IPS-NIHi7 (cell line): ENCODE data around the gene PABPC3.

Source experiments
- DNase-seq: peaks from one replicate; pipeline ENCODE4 v3.0.0; 2012; ENCODE audit warnings: mixed read lengths; ENCODE audit errors: extremely low spot score

PABPC3 gene

DNA sequence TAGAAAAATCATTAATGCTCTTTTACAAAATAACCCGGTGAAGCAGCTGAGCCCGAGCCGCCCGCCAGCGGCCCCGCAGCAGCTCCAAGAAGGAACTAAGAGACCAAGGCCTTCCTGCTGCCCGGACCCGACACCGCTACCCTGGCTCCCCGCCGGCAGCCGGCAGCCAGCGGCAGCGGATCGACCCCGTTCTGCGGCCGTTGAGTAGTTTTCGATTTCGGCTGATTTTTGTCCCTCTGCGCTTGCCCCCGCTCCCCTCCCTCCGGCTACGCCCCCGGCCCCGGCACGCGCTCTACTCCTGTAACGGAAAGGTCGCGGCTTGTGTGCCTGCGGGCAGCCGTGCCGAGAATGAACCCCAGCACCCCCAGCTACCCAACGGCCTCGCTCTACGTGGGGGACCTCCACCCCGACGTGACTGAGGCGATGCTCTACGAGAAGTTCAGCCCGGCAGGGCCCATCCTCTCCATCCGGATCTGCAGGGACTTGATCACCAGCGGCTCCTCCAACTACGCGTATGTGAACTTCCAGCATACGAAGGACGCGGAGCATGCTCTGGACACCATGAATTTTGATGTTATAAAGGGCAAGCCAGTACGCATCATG lies at the start of gene PABPC3:
Gene PABPC3, plus strand, starts transcription at position 286 of the 603 bp plus-strand sequence. Its CDS starts 63 bp downstream, at position 349.
- DNase-seq = no peak

DNA sequence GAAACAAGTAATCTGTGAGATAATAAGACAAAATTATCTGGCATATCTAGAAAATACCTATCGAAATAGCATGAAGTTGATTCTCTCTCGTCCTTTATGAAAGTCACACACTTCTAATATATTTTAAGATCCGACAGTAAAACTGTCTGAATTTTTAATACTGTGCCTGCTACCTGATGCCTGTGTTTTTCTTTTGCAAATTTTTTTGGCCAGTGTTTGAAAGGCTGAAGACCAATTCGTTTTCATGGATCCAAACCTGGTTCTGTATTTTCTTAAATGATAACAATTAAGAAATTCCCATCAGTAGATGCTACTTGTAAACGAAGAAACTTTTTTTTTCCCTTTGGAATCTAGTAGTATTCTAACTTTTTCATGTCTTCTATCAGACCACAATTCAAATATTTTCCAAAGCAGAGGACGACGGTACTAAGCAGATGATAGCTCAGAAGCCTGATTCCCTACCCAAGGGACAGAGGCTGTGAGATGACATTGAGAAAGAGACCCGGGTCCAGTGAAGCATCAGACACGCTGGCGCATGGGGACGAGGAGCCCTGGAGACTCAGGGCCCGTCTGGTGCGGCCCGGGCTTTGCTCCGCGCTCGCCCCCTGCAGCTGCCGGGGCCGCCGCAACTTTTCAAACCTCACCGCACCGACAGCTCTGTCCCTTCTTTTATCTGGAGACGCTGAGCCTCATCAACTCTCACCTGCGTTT lies 49.5 kb upstream of the PABPC3 start:
- peak; percentile 63 for DNase-seq

DNA sequence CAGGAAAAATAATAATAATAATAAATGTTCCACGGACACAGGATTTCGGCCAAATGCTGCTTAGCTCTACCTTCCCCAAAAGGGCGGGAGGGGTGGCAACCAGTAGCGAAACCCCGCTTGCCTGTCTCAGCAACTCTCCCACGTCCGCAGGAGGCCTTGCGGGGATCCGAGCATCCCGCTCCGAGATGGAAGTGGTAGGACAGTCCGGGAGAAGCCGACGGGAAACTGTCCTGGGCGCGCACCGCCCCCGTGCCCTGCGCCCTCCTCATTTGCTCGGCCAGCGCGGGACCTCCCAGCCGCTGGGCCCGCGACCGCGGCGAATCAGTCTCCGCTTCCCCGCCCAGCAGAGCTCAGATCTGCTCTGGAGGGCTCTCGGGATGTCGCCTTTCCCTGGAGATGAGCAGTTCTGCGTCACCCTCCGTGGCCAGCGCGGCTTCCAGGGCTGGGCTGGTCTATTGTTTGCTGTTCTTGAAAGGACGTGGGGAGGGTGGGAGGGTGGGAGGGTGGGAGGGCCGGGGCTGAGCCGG lies 48.9 kb upstream of the PABPC3 start:
- DNase-seq = peak; percentile 75

DNA sequence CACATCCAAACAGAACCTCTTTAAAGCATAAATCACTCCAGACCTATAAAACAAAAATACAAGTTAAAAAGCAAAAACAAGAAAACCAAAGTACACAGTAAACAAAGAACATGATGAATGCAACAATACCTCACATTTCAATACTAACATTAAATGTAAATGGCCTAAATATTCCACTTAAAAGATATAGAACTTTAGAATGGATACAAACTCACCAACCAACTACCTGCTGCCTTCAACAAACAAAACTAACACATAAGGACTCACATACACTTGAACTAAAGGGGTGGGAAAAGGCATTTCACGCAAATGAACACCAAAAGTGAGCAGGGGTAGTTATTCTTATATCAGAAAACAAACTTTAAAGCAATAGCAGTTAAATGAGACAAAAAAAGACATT lies 44.9 kb upstream of the PABPC3 start:
- no peak for DNase-seq

DNA sequence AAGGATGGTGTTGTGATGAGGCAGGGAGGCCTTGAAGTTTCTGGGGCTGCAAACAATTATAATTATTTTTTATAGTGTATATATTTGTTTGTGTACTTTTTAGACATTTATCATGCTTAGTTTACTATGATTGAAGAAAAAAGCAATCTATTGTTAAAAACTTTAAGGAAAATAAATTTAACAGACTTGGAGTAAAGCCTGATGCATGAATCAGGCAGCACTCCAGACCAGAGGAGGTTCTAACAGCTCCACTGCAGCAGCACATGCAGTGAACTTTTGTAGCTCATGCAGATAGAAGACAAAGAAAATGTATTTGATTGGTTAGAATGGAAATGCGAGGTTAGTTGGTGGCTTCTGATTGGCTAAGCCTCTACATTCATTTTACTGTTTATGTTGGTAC lies 36.8 kb upstream of the PABPC3 start:
- no peak for DNase-seq

DNA sequence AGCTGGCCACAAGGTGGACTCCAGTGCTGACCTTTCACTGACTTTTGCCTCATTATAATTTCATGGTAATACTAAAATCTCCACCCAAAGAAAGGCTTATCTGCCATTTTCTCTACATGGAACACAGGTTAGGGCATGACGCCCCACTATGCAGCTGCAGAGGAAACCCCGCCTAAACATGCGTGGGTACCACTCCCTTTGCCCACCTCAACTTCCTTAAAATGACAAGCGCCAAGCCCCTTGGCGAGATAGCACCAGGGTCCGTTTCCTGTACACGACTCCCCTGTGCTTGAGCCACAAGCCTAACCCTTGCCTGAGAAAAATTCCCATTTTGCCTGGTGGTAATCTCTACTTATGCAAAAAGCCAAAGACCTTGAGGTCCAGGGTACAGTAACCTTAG lies 36.0 kb upstream of the PABPC3 start:
- DNase-seq = no peak

DNA sequence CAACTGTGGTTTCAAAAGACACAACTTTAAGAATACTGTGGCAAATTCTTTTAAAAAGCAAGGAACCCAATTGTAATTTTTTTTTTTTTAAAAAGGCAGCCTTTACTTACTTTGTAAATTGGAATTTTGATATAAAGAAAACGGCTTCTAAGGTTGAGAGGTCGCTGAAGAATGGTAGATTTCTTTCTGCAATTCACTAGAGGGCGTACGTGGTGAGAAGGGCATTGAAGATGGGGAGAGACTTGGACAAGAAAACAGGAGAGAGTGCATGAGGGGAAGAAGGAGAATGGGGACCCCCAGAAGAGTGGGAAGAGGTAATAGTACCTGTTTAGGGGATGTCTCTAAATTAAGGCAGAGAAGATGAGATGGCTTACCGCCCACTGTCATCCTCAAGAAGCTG lies 33.5 kb upstream of the PABPC3 start:
- DNase-seq = no peak

DNA sequence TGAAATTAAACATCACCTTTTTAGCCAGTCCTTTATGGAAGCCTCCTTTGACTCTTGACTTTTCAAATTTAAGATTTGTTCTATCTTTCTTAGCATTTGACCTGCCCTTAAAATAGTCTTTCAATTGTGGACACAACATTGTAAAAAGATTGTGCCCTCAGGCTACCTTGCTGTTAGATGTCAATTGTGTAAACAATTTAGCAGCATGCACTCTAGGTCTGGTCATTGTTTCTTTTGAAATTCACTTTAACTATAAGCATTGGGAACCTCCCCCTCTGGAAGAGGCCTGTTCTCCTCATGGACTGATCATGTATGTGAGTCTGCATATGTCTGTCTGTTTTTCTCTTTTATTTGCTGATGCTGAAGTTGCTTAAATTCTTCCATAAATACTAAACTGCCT lies 31.5 kb upstream of the PABPC3 start:
- DNase-seq = no peak

DNA sequence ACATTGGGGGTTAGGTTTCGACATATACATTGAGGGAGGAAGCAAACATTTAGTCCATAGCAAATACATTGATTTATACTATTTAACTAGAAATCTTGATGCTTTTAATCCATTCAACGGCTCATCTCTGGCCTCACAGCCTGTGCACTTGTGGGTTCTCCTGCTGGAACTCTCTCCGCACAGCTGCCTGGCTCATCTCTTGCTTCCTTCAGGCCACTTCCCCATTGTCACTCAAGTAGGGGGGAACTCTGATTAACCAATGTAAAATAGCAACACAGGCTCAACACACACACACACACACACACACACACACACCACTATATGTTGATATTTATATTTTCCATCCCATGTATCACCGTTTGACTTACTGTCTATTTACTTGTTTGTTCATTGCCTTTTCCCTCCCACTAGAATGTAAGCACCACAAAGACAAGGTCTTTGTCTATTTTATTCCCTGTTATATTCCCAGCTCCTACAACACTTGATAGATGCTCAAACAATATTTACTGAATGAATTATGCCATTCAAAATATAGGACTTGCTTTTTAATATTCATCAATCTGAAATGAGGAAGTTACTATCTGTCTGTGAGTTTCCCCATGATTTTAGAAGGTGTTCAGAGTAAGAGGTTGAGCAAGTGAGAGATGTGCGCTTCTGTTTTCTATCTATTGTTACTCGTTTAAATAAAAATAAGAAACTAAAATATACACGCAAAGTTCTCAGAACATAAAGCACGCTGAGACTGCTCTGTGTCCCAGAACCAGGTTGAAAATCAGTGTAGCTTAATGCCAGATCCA lies 29.8 kb upstream of the PABPC3 start:
- DNase-seq = no peak

DNA sequence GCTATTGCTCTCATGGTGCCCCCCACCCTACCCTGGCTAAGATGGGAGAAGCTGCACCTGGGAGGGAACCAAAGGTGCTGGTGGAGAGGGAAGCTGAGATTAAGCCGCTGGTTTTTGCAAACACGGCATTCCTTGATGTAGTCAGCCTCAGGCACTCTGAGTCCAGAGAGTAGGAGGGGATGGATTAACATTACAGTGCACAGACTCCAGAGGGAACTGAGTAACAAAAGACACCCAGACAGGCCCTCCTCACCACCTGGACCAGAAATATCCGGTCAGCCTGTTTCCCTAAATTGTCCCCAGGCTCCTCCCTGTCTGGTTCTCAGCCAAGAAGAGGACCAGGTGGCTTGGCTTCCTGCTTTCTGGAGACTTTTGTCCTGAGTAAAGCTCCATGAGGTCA lies 28.9 kb upstream of the PABPC3 start:
- peak; percentile 32 for DNase-seq

DNA sequence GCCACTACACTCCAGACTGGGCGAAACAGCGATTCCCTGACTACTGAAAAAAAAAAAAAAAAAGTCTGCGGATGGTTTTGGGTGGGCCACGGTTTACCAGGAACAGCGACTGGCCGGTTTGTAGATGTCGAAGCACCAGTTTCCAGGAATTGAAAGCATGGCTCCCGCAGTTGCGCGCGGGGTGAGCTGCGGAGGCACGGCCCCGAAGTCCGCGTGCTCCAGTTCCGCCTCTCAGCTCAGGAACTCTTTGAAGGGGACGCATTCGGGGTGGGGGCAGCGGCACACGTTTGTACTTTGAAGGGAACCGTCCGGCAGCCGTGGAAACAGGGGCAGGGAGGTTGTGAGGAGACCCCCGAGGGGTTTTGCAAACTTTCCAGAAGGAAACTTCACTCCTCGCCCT lies 27.1 kb upstream of the PABPC3 start:
- DNase-seq = no peak

DNA sequence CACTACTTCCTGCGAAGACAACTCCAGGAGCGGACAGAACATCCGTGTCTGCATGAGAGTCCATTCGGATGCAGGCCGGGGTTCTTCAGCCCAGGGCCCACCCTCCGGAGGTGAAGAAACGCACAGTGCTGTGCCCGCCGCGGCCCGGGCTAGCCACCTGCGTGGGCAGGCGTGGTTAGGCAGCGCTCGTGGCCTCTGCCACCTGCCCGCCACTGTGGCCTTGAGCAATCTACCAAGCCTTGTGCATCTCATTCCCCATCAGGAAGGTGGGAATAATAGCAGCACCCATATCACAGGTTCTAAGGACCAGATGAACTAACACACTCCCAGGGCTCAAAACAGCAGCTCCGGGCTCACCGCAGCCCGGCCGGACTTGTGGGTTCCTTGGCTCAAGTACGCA lies 26.7 kb upstream of the PABPC3 start:
- no peak for DNase-seq

DNA sequence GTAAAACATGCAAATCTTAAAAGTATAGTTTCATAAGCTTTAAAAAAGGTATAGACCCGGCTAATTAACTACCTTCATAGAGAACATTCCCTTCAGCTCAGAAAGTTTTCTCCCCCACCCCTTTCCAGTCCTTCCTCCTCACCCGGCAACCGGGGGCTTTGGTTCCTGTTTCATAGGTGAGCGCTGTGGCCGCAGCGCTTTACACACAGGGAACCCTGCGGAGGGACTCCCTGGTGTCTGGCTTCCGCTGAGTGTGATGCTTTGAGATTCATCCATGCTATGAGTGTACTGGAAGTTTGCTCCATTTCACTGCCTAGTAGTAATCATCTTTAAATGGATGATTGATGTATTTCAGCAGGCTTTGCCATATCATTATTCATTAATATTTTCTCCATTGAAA lies 26.0 kb upstream of the PABPC3 start:
- DNase-seq = no peak

DNA sequence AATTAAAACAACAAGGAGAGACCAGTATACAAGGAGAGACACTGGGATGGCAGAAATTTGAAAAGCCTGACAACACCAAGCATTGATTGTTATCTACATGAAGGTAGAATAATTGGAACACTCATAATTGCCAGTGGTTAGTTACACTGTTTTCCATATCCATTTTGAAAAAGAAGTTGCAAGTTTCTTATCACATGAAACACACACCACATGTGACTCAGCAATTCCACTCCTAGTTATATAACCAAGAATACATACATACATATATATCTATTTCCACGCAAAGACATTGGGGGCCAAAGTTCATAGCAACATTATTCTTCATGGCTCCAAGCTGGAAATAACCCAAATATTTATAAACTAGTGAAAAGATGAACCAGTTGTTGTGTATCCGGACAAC lies 15.2 kb upstream of the PABPC3 start:
- DNase-seq = no peak

DNA sequence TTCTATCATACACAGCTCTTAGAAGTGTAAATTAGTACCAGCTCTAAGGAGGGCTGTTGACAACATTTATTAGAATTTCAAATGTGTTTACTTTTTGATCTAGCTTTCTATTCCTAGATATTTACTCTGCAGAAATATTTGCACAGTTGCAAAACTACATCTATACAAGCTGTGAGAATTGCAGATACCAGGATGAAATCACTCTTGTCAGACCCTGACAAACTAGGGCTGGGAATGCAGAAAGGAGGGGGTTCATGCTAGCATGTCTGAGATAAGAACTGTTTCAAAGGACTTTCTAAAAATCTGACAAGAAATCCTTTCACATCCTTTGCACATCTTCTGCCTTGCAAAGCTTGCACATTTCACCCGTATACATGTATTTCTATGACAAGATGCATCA lies 11.8 kb upstream of the PABPC3 start:
- no peak for DNase-seq

DNA sequence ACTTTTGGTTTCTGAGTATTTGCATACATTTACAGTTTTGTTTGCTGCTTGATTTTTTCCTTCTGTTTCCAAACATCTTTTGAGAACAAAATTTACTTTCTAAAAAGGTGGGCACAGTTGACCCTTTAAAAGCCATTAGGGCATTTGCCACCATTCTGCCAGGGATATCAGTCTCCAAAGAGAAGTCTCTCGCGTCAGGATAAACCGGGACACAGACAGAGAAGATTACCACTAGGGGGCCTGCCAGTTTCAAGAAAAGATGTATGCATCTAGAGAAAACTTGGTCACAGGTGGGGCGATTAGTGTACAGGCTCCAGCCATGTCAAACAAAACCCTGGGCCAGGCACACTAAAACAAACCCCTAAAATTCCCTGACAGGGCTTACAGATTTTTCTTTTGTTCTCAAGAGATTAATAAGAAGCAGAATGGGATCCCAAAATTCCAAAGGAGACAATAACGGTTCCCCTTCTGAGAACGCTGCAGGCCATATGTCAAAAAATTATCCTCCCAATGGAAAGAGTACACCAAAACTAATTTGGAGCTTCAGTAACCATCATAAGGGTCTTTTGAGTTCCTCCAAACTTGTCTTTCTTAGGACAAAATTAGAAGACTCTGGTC lies 10.7 kb upstream of the PABPC3 start:
- DNase-seq = peak; percentile 71

DNA sequence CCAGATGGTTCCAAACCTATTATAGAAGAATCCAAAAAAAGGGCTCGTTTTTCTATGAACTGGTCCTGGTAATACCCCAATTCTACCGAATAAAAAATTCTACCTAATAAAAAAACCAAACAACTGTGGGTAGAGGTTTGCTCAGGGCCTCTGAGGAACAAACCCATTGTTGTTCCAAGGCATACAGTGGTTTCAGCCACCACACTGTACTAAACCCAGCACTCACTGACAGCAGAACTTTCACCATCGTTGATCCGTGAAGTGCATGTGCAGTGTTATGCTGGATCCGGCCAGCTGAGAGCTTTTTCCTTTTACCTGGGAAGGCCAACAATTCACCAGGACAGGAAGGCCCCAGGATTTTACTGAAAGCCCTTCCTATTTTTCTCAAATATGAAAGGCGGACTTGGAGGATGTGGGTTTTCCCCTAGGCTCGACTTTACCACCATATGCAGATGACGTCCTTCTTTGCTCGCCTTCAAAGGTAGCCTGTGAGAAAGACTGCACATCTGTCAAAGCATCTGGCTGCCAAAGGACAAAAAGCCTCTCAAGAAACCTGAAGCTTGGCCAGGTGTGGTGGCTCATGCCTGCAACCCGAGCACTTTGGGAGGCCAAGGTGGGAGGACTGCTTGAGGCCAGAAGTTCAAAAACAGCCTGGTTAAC lies 7.2 kb upstream of the PABPC3 start:
- DNase-seq = no peak

DNA sequence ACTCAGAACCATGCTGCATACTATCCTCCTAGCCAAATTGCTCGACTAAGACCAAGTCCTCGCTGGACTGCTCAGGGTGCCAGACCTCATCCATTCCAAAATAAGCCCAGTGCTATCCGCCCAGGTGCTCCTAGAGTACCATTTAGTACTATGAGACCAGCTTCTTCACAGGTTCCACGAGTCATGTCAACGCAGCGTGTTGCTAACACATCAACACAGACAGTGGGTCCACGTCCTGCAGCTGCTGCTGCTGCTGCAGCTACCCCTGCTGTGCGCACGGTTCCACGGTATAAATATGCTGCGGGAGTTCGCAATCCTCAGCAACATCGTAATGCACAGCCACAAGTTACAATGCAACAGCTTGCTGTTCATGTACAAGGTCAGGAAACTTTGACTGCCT lies 1.5 kb downstream of the PABPC3 start:
- no peak for DNase-seq

DNA sequence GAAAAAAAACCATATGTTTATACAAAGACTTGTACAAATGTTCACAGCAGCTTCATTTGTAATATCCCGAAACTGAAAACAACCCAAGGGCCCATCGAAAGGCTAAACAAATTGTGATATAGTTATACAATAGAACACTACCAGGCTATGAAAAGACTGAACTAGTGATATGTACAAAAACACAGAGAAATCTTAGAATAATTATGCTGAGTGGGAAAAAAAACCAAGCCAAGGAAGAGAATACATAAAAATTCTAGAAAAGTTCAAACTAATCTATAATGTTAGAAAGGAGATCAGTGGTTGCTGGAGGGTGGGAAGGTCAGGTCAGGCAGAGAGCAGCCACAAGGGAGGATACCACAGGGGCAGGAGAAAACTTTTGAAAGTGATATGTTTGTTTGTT lies 7.8 kb downstream of the PABPC3 start:
- DNase-seq = no peak

DNA sequence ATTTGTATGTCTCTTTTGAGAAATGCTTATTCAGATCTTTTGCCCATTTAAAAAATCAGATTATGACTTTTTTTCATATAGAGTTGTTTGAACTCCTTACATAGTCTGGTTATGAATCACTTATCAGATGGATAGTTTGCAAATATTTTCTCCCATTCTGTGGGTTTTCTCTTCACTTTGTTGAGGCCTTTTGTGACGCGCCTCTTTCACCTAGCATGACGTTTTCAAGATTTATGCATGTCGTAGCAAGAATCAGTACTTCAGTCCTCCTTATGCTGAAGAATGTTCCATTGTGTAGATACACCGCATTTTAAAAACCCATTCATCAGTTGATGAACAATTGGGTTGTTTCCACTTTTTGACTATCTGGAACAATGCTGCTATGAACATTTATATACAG lies 13.4 kb downstream of the PABPC3 start:
- DNase-seq = no peak

DNA sequence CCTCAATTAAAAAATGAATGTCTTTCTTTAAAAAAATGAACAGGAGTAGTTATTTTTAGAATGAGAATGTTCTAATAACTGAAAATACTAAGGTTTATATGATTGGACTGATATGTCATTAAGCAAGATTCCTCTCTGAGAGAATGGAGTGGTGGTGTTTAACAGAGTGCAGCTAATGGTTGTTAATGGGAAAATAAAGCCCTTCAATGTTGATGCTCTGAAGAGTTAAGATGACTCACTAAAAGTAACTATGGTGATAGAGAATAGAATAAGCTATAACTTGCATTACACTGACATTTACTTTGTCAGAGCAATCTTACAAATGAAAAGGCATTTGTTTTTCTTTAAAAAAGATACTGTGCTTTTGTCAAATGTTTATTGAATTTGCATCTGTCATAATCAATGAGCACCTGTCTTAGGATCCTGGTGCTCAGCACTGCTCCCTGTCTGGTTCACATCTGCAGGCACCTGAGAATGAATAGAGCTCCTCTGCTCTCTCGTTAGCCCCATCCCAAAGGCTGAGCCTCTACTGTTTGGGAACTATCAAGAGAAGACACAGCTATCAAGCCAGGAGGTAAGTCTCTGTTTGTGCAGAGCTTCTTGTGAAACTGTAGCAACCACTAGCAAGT lies 15.1 kb downstream of the PABPC3 start:
- DNase-seq = no peak
